Body of pancreas (tissue), 4 donors: Measurements from ENCODE around the gene ZNF423. TPM values are rescaled to one million over a fixed set of nuclear protein-coding genes. Genes with fewer than 3 reads are reported as not detected.
"Not testable (repeated sequence)": the region's sequence is repeated elsewhere in the genome, so short reads cannot be mapped to it uniquely, and the experiment has no call there.

Experiments
- ATAC-seq: fragments of 150-250 bp; one replicate; pipeline ENCODE4 v1.9.1; 2016
- DNase-seq, 4 donors: peaks; one replicate each; pipeline ENCODE4 v3.0.0-alpha.2; 2019
- H3K27ac ChIP-seq, 4 donors: fragments of 200-600 bp; sonication (generic); 1 replicate in 3 of 4; 2 replicates in 1 of 4; pipeline versions ENCODE4 v1.5.1 to v1.6.1; 2016 to 2019; ENCODE audit warnings: mild to moderate bottlenecking in 1 of 4, mixed read lengths in 1 of 4, moderate library complexity in 1 of 4
- H3K27me3 ChIP-seq, 2 donors: fragments of 200-600 bp; sonication (generic); one replicate each; pipeline ENCODE4 v1.6.0; 2016; ENCODE audit warnings: mild to moderate bottlenecking in 1 of 2
- H3K36me3 ChIP-seq, 2 donors: fragments of 200-600 bp; sonication (generic); replicated peaks in 1 of 2; 2 replicates each; pipeline ENCODE4 v1.5.1; 2016; ENCODE audit warnings: low read depth in 2 of 2; ENCODE audit not compliant: insufficient read depth in 1 of 2
- H3K4me1 ChIP-seq: fragments of 200-600 bp; sonication (generic); one replicate; pipeline ENCODE4 v1.6.0; 2016
- H3K4me3 ChIP-seq, 2 donors: fragments of 200-600 bp; sonication (generic); 1 replicate in 1 of 2; 2 replicates in 1 of 2; pipeline ENCODE4 v1.5.1; 2016 to 2019
- H3K9me3 ChIP-seq, 3 donors: fragments of 200-600 bp; sonication (generic); 1 replicate in 2 of 3; 2 replicates in 1 of 3; pipeline ENCODE4 v1.5.1; 2016
- CTCF ChIP-seq, 7 experiments: fragments of 450-650 bp in 4 of 7; fragments of 200-600 bp in 3 of 7; sonication (generic) in 3 of 7; IDR thresholded peaks; one replicate each; pipeline ENCODE4 v1.5.1; 2016 to 2019; ENCODE audit warnings: antibody characterized with exemption in 7 of 7
- POLR2A ChIP-seq, 3 donors: fragments of 450-650 bp; IDR thresholded peaks; one replicate each; pipeline ENCODE4 v1.6.1; 2016; ENCODE audit warnings: antibody characterized with exemption in 3 of 3, mild to moderate bottlenecking in 2 of 3
- WGBS, 2 donors: methylation state at CpG; one replicate each; pipeline ENCODE4 v1.1.5; 2017; 5-methylcytosine and 5-hydroxymethylcytosine counted together
- intact Hi-C: fragments of 100-400 bp; cut with DNase I; formaldehyde crosslinking; loops from one replicate; pipeline ENCODE4 v1.15.1; 2023
- total RNA-seq, 2 donors: library from RNA; depleted of rRNA; stranded (reverse); fragments of >200 nt; gene quantifications; one replicate each; pipeline ENCODE4 v1.1.0, GENCODE V29; 2016

Gene ZNF423
- total RNA-seq, 2 donors from 2014 or later, result 4.2 to 9.2 TPM

- intact Hi-C loops, result no loop called here
Measured at GRCh38 chr16:49514073-49514980, 341.6 kb downstream of the ZNF423 start.

GRCh38 chr16:49513040-49513439, 342.9 kb downstream of the ZNF423 start:
- H3K36me3 ChIP-seq, result no peaks in the 10 kb centered on the region
- no peaks in the 10 kb centered on the region for H3K27me3 ChIP-seq
- no peaks in the 10 kb centered on the region for H3K4me1 ChIP-seq
- no peaks in the 10 kb centered on the region for H3K9me3 ChIP-seq
- H3K27ac ChIP-seq, result no peak overlapping the region
- no peak for TF ChIP-seq CTCF (IDR thresholded peaks at IDR 0.05)
- no peak for TF ChIP-seq POLR2A (IDR thresholded peaks at IDR 0.05)
- DNase-seq (no peak), ATAC-seq (no peak)
- H3K4me3 ChIP-seq, result no peak overlapping the region
- intact Hi-C loops, result no loop called here
- 81 to 85% methylated on average over 7 of the region's 7 CpGs for WGBS, 2 donors

More at GRCh38 chr16:49514073-49514980, 341.6 kb downstream of the ZNF423 start:
- Histone ChIP-seq H3K36me3 (no peaks in the 10 kb centered on the region), H3K9me3 (no peaks in the 10 kb centered on the region), H3K27ac (no peak overlapping the region), H3K4me1 (no peaks in the 10 kb centered on the region), H3K4me3 (no peak overlapping the region), H3K27me3 (no peaks in the 10 kb centered on the region)
- ATAC-seq (no peak), DNase-seq (no peak)
- TF ChIP-seq POLR2A (IDR thresholded peaks at IDR 0.05), result no peak
- TF ChIP-seq CTCF (IDR thresholded peaks at IDR 0.05), result no peak
- 79 to 88% methylated on average over 23 to 24 of the region's 24 CpGs for WGBS, 2 donors

- intact Hi-C loops, result no loop called here
- WGBS, 2 donors, result 90 to 93% methylated on average over 3 to 24 of the region's 25 CpGs
Measured at GRCh38 chr16:49510654-49511305, 345.1 kb downstream of the ZNF423 start.

GRCh38 chr16:49510141-49510540, 345.8 kb downstream of the ZNF423 start:
- intact Hi-C loops, result no loop called here

More at GRCh38 chr16:49510654-49511305, 345.1 kb downstream of the ZNF423 start:
- Histone ChIP-seq H3K4me1 (no peaks in the 10 kb centered on the region), H3K9me3 (no peaks in the 10 kb centered on the region), H3K4me3 (no peak overlapping the region), H3K36me3 (no peaks in the 10 kb centered on the region), H3K27ac (no peak overlapping the region), H3K27me3 (no peaks in the 10 kb centered on the region)
- no peak for DNase-seq
- ATAC-seq, result no peak
- no peak for TF ChIP-seq CTCF (IDR thresholded peaks at IDR 0.05)
- no peak for TF ChIP-seq POLR2A (IDR thresholded peaks at IDR 0.05)

GRCh38 chr16:49506058-49507013, 349.6 kb downstream of the ZNF423 start:
- H3K4me3 ChIP-seq, H3K4me1 ChIP-seq, H3K27me3 ChIP-seq, DNase-seq, H3K9me3 ChIP-seq, H3K27ac ChIP-seq, H3K36me3 ChIP-seq, ATAC-seq, intact Hi-C loops: not testable (repeated sequence)
- WGBS, 2 donors, result 66 to 78% methylated on average over 8 of the region's 8 CpGs

More at GRCh38 chr16:49510141-49510540, 345.8 kb downstream of the ZNF423 start:
- ATAC-seq, result no peak
- Histone ChIP-seq H3K4me3 (no peak overlapping the region), H3K27me3 (no peaks in the 10 kb centered on the region), H3K4me1 (no peaks in the 10 kb centered on the region), H3K9me3 (no peaks in the 10 kb centered on the region), H3K36me3 (no peaks in the 10 kb centered on the region), H3K27ac (no peak overlapping the region)
- DNase-seq, result no peak
- TF ChIP-seq CTCF (IDR thresholded peaks at IDR 0.05) (no peak), POLR2A (IDR thresholded peaks at IDR 0.05) (no peak)
- WGBS, 2 donors, result 88 to 100% methylated on average over 3 to 8 of the region's 8 CpGs
